Measurements from ENCODE around the gene RSPRY1. TPM values are rescaled to one million over a fixed set of nuclear protein-coding genes. Genes with fewer than 3 reads are reported as not detected.

The RSPRY1 gene
- total and polyA plus RNA-seq, 2 of the 4 experiments (the other 2 are of a cell fraction) = 25.2 to 62.2 TPM

DNA sequence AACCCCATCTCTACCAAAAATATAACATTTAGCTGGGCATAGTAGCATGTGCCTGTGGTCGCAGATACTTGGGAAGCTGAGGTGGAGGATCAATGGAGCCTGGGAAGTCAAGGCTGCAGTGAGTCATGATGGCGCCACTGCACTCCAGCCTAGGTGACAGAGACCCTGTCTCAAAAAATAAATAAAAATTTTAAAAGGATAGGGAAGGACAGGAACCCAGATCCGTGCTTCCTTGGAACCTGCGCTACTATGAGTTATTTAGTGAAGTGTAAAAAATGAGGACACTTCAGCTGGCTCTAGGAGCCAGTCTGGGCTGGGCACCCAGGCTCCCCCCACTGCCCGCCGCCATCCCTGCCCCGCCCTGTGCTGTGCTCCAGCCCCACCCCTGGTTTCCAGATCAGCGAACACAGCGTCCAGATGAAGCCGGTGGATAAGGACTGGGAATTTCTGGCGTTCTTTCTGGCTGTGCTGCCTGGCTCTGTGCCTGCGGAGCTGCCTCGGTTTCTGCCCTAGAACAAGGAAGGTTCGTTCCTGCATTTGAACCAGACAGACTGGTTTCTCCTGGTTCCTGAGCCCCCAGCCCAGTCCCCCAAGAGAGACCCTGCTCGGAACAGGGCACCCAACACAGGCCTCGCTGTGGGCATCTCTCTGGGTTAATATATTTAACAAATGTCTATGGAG, 79.9 kb downstream of the RSPRY1 start:
- Histone ChIP-seq H3K18ac (ENCODE audit: low read depth, low read length) (no peak overlapping the region), H2BK120ac (ENCODE audit: low read depth, low read length) (no peak overlapping the region), H3K79me1 (ENCODE audit: low read depth in 1 of 2, low read length in 2 of 2) (no peaks in the 10 kb centered on the region), H2BK15ac (ENCODE audit: low read depth, low read length) (no peak overlapping the region), H3K36me3 (ENCODE audit: control insufficient read depth, insufficient read depth, low read length) (no peaks in the 10 kb centered on the region), H3K9me3 (ENCODE audit: control insufficient read depth, insufficient read depth, low read length) (no peaks in the 10 kb centered on the region), H2AK5ac (ENCODE audit: low read depth, low read length) (no peak overlapping the region), H2AFZ (replicated peaks; ENCODE audit: low read length, poor library complexity) (peak overlapping the region; percentile 16), H3K56ac (ENCODE audit: extremely low read depth, insufficient read depth, low read length) (no peak overlapping the region), H4K5ac (ENCODE audit: low read depth, low read length) (no peak overlapping the region), H3K23ac (ENCODE audit: low read depth, low read length) (no peak overlapping the region), H4K8ac (ENCODE audit: low read depth in 2 of 2, low read length in 2 of 2) (no peak overlapping the region), H3K9ac (ENCODE audit: low read depth, low read length) (no peak overlapping the region), H3K27me3 (ENCODE audit: control insufficient read depth, insufficient read depth, low read length) (peaks cover 11% of the 10 kb centered on the region; the same call in 1 of the 2 replicates), H3K27ac (ENCODE audit: insufficient read depth, low read length) (no peak overlapping the region), H4K20me1 (ENCODE audit: insufficient read depth, low read length) (no peaks in the 10 kb centered on the region), H2AK9ac (replicated peaks; ENCODE audit: low read depth, low read length, poor library complexity) (no peak overlapping the region), H3K4ac (ENCODE audit: low read depth, low read length) (no peak overlapping the region), H4K91ac (ENCODE audit: insufficient read depth, low read depth, low read length) (no peak overlapping the region), H3K4me1 (ENCODE audit: control insufficient read depth, insufficient read depth, low read length) (no peaks in the 10 kb centered on the region), H3K9me1 (ENCODE audit: insufficient read depth, low read length) (no peaks in the 10 kb centered on the region; the same call in 1 of the 2 replicates), H3K14ac (replicated peaks; ENCODE audit: low read depth, low read length) (no peak overlapping the region), H2BK5ac (ENCODE audit: low read depth, low read length, poor library complexity, severe bottlenecking) (no peak overlapping the region), H3K4me3 (ENCODE audit: insufficient read depth, low read depth, low read length) (no peak overlapping the region), H3K4me2 (ENCODE audit: low read depth, low read length) (no peak overlapping the region), H2BK20ac (ENCODE audit: low read depth, low read length) (no peak overlapping the region)
- CTCF ChIA-PET = interaction anchor here (0.6 kb wide), 1 partner anchor 18 kb away, joined by 3 read pairs; no protein-coding TSS in a partner anchor
- TF ChIP-seq, protein P1, sequence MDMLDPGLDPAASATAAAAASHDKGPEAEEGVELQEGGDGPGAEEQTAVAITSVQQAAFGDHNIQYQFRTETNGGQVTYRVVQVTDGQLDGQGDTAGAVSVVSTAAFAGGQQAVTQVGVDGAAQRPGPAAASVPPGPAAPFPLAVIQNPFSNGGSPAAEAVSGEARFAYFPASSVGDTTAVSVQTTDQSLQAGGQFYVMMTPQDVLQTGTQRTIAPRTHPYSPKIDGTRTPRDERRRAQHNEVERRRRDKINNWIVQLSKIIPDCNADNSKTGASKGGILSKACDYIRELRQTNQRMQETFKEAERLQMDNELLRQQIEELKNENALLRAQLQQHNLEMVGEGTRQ (IDR thresholded peaks at IDR 0.05; ENCODE audit: low read depth, low read length) = no peak
- TF ChIP-seq NFE2L2 (IDR thresholded peaks at IDR 0.05; ENCODE audit: low read depth, low read length) (no peak), MAZ (IDR thresholded peaks at IDR 0.05; ENCODE audit: borderline replicate concordance, low read depth, low read length) (no peak), CEBPB (IDR thresholded peaks at IDR 0.05; ENCODE audit: low read depth, low read length) (no peak), SMC3 (IDR thresholded peaks at IDR 0.05; ENCODE audit: low read depth, low read length) (no peak), POLR2A (IDR thresholded peaks at IDR 0.05; ENCODE audit: low read depth, low read length) (no peak), BHLHE40 (IDR thresholded peaks at IDR 0.05; ENCODE audit: low read depth, low read length) (no peak), CTCF (conservative IDR thresholded peaks at IDR 0.05; ENCODE audit: low read depth, low read length) (no peak), RFX5 (IDR thresholded peaks at IDR 0.05; ENCODE audit: low read depth, low read length) (no peak), MAFK (IDR thresholded peaks at IDR 0.05; ENCODE audit: low read depth, low read length) (no peak), RAD21 (IDR thresholded peaks at IDR 0.05; ENCODE audit: low read length) (no peak), MXI1 (IDR thresholded peaks at IDR 0.05; ENCODE audit: borderline replicate concordance, low read depth, low read length) (no peak), CHD1 (IDR thresholded peaks at IDR 0.05; ENCODE audit: low read depth, low read length) (no peak), FOS (IDR thresholded peaks at IDR 0.05; ENCODE audit: low read depth, low read length) (no peak), RCOR1 (IDR thresholded peaks at IDR 0.05; ENCODE audit: insufficient replicate concordance, low read length) (no peak)
- TF ChIP-seq, protein P2, sequence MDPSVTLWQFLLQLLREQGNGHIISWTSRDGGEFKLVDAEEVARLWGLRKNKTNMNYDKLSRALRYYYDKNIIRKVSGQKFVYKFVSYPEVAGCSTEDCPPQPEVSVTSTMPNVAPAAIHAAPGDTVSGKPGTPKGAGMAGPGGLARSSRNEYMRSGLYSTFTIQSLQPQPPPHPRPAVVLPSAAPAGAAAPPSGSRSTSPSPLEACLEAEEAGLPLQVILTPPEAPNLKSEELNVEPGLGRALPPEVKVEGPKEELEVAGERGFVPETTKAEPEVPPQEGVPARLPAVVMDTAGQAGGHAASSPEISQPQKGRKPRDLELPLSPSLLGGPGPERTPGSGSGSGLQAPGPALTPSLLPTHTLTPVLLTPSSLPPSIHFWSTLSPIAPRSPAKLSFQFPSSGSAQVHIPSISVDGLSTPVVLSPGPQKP (IDR thresholded peaks at IDR 0.05; ENCODE audit: borderline replicate concordance, low read depth, low read length) = no peak
- POLR2A ChIA-PET (ENCODE audit: unreplicated experiment) = interaction anchor here (0.7 kb wide), 1 partner anchor 24 kb away, joined by 4 read pairs; no protein-coding TSS in a partner anchor
- dilution Hi-C loops (cut with HindIII; ENCODE audit: low sequenced_read_pairs, unreplicated experiment) (no loop called here), intact Hi-C loops (cut with micrococcal nuclease) (no loop called here), in situ Hi-C loops (cut with MboI; ENCODE audit: low sequenced_read_pairs) (no loop called here)
- no TSS peak for BruUV-seq (replicated peaks)
- WGBS, 2 experiments (ENCODE audit: extremely low coverage in 2 of 2, insufficient read length in 1 of 2) = 36% methylated on average over 8 of the region's 16 CpGs; no CpG with 5 or more reads in 1 of the 2 experiments
- ATAC-seq (ENCODE audit: low read depth) (no peak), DNase-seq (no peak)
